GM12864 (cell line): Measurements from ENCODE around the gene FXYD4.
"Not testable (repeated sequence)": the region's sequence is repeated elsewhere in the genome, so short reads cannot be mapped to it uniquely, and the experiment has no call there.

ENCODE experiments used
- DNase-seq: peaks from one replicate; pipeline ENCODE4 v3.0.0-alpha.2; 2011; ENCODE audit warnings: low read depth
- H3K4me3 ChIP-seq: 2 replicates; pipeline ENCODE4 v1.5.1; 2011; ENCODE audit warnings: mild to moderate bottlenecking, low read depth, low read length, control low read depth
- TF ChIP-seq, protein P1 (sequence below): IDR thresholded peaks from 2 replicates; pipeline ENCODE4 v1.5.1; 2011; ENCODE audit warnings: low read depth, mild to moderate bottlenecking, moderate library complexity, low read length, control low read depth, inconsistent platforms; ENCODE audit errors: missing control alignments

FXYD4 gene

DNA sequence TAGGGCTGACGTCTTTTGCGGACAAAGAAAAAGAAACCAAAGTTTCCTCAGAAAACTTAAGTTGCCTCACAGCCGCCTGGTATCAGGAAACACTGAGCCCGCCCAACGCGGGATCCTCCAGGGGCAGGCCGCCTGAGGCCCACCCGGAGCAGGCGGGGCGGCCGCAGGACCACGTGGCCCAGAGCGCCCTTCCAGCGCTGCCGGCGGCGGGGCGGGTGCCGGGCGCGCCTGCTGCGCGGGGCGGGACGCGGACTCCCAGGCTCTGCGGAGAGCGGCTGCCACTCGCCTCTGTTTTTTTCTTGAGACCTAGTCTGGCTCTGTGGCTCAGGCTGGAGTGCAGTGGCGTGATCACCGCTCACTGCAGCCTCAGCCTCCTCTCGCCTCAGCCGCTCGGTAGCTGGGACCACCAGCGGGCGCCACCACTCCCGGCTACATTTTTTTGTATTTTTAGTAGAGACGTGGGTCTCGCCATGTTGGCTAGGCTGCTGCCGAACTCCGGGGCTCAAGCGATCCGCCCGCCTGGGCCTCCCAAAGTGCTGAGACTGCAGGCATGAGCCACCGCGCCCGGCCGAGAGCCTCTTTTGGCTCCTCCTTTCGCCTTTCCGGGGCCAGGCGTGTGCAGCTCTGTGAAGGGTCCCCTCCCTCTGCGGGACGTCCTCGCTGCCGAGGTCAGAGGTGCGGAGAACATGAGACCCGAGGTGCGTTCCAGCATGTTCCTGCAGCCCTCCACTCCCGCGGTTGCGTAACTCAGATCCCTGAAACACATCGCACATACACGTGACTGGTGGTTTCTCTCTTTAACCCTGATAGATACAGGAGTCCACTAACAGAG, 49.1 kb downstream of the FXYD4 start:
- TF ChIP-seq, protein P1, sequence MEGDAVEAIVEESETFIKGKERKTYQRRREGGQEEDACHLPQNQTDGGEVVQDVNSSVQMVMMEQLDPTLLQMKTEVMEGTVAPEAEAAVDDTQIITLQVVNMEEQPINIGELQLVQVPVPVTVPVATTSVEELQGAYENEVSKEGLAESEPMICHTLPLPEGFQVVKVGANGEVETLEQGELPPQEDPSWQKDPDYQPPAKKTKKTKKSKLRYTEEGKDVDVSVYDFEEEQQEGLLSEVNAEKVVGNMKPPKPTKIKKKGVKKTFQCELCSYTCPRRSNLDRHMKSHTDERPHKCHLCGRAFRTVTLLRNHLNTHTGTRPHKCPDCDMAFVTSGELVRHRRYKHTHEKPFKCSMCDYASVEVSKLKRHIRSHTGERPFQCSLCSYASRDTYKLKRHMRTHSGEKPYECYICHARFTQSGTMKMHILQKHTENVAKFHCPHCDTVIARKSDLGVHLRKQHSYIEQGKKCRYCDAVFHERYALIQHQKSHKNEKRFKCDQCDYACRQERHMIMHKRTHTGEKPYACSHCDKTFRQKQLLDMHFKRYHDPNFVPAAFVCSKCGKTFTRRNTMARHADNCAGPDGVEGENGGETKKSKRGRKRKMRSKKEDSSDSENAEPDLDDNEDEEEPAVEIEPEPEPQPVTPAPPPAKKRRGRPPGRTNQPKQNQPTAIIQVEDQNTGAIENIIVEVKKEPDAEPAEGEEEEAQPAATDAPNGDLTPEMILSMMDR = peak; percentile 20
- no peak for DNase-seq
- H3K4me3 ChIP-seq = peak overlapping the region; percentile 44

DNA sequence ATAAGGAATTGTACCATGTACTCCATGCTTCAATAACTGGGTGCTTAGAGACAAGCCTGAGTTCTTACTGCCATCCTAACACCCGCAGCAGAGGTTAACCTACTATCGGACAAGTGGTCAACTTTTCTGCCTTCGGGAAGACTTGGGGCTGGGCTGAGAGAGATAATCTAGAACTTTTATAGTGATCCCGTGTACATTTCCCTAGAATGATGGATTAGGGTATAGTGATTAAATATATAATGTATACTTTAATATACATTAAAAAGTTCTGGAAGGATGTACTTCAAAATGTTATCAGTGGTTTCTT, 49.7 kb downstream of the FXYD4 start:
- TF ChIP-seq, protein P1 = no peak
- peak overlapping the region; percentile 44 for H3K4me3 ChIP-seq
- DNase-seq = no peak

- no peak overlapping the region; the same call in 1 of the 2 replicates for H3K4me3 ChIP-seq
- TF ChIP-seq, protein P1 = no peak
Observed at GRCh38 chr10:43421519-43421918, 50.1 kb downstream of the FXYD4 start.

DNA sequence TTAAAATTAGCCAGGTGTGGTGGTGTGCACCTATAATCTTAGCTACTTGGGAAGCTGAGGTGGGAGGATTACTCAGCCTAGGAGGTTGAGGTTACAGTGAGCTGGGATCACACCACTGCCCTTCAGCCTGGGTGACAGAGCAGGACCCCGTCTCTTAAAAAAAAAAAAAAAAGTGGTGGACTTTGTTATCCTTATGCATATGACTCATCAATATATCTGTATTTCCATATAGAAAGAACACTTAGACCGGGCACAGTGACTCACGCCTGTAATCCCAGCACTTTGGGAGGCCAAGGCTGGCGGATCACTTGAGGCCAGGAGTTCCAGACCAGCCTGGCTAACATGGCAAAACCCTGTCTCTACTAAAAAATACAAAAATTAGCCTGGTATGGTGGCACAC, 50.5 kb downstream of the FXYD4 start:
- not testable (repeated sequence) for DNase-seq, H3K4me3 ChIP-seq

More at GRCh38 chr10:43421519-43421918, 50.1 kb downstream of the FXYD4 start:
- no peak for DNase-seq

GRCh38 chr10:43424416-43424815, 53.0 kb downstream of the FXYD4 start:
- no peak overlapping the region for H3K4me3 ChIP-seq
- no peak for DNase-seq
- TF ChIP-seq, protein P1 = no peak
